ENCODE data around the gene CSF3.

The CSF3 gene

GRCh38 chr17:40022961-40023541 is 7.8 kb downstream of the CSF3 start:
- FAIRE-seq = no peak
- DNase-seq (ENCODE audit: insufficient read length, low spot score) = no peak

GRCh38 chr17:40023590-40024292 is 8.5 kb downstream of the CSF3 start:
- DNase-seq (ENCODE audit: insufficient read length, low spot score) (no peak), FAIRE-seq (no peak)

- FAIRE-seq (no peak), DNase-seq (ENCODE audit: insufficient read length, low spot score) (no peak)
These were observed 9.7 kb downstream of the CSF3 start for GRCh38 chr17:40024901-40025300.

- FAIRE-seq (no peak), DNase-seq (ENCODE audit: insufficient read length, low spot score) (no peak)
These were observed 10.3 kb downstream of the CSF3 start for GRCh38 chr17:40025559-40025958.

GRCh38 chr17:40025991-40026815 is 11.0 kb downstream of the CSF3 start:
- FAIRE-seq (peak; percentile 52), DNase-seq (ENCODE audit: insufficient read length, low spot score) (no peak)

GRCh38 chr17:40026816-40027613 is 11.8 kb downstream of the CSF3 start:
- peak; percentile 97 for FAIRE-seq
- peak; percentile 95 for DNase-seq (ENCODE audit: insufficient read length, low spot score)

- no peak for FAIRE-seq
- no peak for DNase-seq (ENCODE audit: insufficient read length, low spot score)
These were observed 12.4 kb downstream of the CSF3 start for GRCh38 chr17:40027614-40028012.

- FAIRE-seq = no peak
- DNase-seq (ENCODE audit: insufficient read length, low spot score) = no peak
These were observed 13.4 kb downstream of the CSF3 start for GRCh38 chr17:40028595-40028994.

GRCh38 chr17:40031706-40032105 is 16.5 kb downstream of the CSF3 start:
- FAIRE-seq (peak; percentile 71), DNase-seq (ENCODE audit: insufficient read length, low spot score) (no peak)

GRCh38 chr17:40032322-40033320 is 17.4 kb downstream of the CSF3 start:
- FAIRE-seq (no peak), DNase-seq (ENCODE audit: insufficient read length, low spot score) (no peak)

- no peak for DNase-seq (ENCODE audit: insufficient read length, low spot score)
- FAIRE-seq = no peak
These were observed 18.1 kb downstream of the CSF3 start for GRCh38 chr17:40033339-40033738.

- no peak for DNase-seq (ENCODE audit: insufficient read length, low spot score)
- peak; percentile 79 for FAIRE-seq
These were observed 19.4 kb downstream of the CSF3 start for GRCh38 chr17:40034426-40035161.

GRCh38 chr17:40035162-40035559 is 19.9 kb downstream of the CSF3 start:
- no peak for DNase-seq (ENCODE audit: insufficient read length, low spot score)
- peak; percentile 76 for FAIRE-seq

GRCh38 chr17:40038882-40039513 is 23.8 kb downstream of the CSF3 start:
- DNase-seq (ENCODE audit: insufficient read length, low spot score) (peak; percentile 83), FAIRE-seq (no peak)

GRCh38 chr17:40041196-40041595 is 26.0 kb downstream of the CSF3 start:
- FAIRE-seq = no peak
- no peak for DNase-seq (ENCODE audit: insufficient read length, low spot score)

- no peak for FAIRE-seq
- no peak for DNase-seq (ENCODE audit: insufficient read length, low spot score)
These were observed 41.3 kb downstream of the CSF3 start for GRCh38 chr17:40056379-40057015.

- FAIRE-seq = no peak
- DNase-seq (ENCODE audit: insufficient read length, low spot score) = no peak
These were observed 43.0 kb downstream of the CSF3 start for GRCh38 chr17:40058186-40058784.

- no peak for FAIRE-seq
- DNase-seq (ENCODE audit: insufficient read length, low spot score) = no peak
These were observed 43.6 kb downstream of the CSF3 start for GRCh38 chr17:40058865-40059264.

All from HTR-8/SVneo (cell line).